ENCODE results near the gene C10orf105.

DNA sequence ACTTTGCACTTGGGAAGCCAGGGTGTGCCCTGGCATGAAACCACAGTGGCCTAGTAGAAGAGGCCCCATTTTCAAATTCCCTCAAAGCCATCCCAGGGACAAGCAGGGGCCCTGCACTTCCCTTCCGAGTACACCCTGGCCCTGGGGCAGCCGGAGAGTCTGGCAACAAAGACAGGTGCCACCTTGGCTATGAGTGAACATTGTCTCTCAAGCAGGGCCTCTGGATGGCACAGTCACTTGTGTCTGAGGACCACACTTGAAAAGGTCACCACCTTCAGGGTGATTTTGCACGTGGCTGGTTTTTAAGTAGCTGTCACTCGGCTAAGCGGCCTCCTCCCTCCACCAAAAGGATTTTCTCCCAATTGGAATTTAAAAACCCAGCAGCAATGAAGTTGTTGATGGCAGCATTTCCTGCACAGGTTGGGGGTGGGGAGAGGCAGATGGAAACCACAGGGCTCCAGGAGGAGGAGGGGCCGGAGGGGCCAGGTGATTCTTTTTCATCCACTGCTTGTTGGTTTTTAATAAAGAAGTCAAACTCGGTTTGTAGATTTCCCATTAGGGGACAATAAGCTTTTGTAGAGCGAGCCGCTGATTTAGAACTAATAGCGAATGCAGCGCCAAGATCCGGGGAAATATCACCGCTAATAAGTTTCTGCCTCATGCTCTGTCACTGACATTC is 33.9 kb downstream of the C10orf105 start:
- TF ChIP-seq POLR2A (IDR thresholded peaks at IDR 0.05; ENCODE audit: low read depth, low read length) (no peak), PAX5 (IDR thresholded peaks at IDR 0.05; ENCODE audit: insufficient read depth, low read length, severe bottlenecking) (no peak), POLR2AphosphoS5 (IDR thresholded peaks at IDR 0.05; ENCODE audit: low read depth, low read length) (no peak)

All from GM12891 (cell line).